GM19025 (cell line): Measurements from ENCODE around the gene MBD3L2B.
A peak's percentile ranks its signal among the peaks of the same experiment; 100 is the strongest.
"Not testable (repeated sequence)": the region's sequence is repeated elsewhere in the genome, so short reads cannot be mapped to it uniquely, and the experiment has no call there.

ENCODE experiments used
- ATAC-seq: cut with Tn5 transposase; IDR thresholded peaks from one replicate; pipeline ENCODE4 v1.9.1; 2021; ENCODE audit warnings: mild to moderate bottlenecking, low read depth, moderate library complexity; ENCODE audit not compliant: unreplicated experiment

The MBD3L2B gene

DNA sequence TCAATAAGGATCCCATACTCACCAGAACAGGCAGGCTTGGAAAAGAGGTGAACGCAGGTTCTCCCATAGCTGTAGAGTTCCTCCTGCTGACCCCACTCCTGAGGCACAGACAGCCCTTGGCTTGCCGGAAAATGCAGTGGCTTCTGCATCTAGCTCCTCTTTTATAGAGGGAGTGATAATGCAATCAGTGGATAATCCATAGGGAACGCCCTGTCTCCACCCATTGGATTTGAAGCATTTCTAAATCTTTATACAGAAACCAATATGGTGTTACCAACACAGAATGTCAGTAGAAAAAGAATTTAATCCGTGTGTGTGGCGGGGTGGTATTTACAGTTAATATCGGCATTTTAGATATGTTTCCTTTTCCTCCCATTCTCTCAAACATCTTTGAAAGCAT lies at the start of gene MBD3L2B:
Gene MBD3L2B, minus strand, starts transcription at position 101 of the 400 bp plus-strand sequence. Its CDS starts 34 bp downstream, at position 67.
- ATAC-seq = not testable (repeated sequence)

DNA sequence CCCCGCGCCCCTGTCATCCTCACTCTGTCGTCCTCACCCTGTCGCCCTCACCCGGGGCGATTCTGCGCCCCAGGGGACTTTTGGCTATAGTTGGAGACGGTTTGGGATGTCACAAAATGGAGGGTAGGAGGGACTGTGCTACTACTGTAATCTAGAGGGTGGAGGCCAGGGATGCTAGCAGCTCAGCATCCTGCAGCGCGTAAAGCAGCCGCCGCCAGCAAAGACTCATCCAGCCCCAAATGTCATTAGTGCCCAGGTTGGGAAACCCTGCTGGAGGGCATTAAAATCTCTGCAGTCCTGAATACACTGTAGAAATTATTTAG lies 48.6 kb upstream of the MBD3L2B start:
- ATAC-seq = no peak

DNA sequence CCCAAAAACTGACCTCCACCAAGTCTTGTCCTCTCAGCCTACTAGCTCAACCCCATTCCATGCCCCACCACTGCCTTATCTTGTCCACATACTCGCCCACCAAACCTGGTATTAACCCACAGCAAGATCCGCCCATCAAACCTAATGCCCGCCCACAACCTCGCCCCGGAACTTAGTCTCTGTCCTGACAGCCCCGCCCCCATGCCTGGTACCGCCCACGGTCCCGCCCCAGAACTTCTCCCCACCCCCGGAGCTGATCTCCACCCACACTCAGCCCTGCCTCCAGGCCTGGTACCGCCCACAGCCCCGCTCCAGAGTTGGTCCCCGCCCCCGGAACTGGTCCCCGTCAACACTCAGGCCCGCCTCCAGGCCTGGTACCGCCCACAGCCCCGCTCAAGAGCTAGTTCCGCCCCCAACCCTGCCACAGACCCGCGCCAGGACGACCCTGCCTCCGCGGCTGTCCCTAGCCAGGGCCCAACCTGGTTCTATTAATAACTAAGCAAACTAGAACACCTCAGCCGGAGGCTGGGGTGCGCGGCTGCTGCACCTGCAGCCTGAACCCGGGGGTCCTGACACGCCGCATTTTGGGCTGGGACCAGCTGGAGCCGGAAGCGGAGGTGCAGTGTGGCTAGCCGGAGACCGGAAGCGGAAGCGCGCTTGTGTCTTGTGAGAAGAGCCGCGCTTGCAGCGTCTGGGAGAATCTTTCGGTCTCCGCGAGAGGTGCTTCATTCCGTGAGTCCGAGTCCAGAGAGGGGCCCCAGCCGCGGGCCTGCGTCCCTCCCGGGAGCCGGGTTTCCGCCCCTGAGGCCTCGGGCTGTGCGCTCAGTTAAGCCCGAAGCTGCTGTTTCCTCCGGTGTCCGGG lies 48.0 kb upstream of the MBD3L2B start, which contains the start of gene ZNF557:
Gene ZNF557, plus strand, starts transcription at position 662 of the 862 bp plus-strand sequence. CDS start 5,372 bp downstream, outside the sequence.
- peak; percentile 93 for ATAC-seq

DNA sequence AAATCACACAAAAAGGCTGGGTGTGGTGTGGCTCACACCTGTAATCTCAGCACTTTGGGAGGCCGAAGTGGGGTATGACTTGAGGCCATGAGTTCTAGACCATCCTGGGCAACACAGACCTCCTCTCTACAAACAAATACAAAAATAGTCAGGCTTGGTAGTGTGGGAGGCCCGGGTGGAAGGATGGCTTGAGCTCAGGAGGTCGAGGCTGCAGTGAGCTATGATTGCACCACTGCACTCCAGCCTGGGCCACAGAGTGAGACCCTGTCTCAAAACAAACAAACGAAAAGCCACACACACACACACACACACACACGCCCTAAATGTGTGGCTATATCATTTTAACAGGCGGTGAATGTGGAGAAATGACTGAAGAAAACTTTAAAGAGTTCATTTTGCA lies 47.4 kb upstream of the MBD3L2B start:
- no peak for ATAC-seq

DNA sequence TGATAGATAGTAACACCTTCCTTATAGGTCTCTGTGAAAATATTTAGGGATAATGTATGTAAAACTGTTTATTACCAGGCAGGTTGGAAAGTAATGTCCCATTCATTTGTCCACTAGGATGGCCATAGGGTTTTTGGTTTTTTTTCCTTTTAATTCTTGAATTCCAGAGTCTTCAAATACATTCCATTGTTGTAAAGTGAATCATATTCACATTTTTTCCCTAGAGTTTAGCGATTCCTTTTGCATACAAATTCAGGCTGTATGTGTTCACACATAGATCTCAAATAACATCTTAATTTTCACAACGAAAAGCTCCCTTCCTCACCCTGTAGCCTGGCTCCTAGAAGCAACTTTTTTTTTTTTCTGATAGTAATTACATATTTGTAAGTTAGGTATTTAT lies 46.5 kb upstream of the MBD3L2B start:
- no peak for ATAC-seq

DNA sequence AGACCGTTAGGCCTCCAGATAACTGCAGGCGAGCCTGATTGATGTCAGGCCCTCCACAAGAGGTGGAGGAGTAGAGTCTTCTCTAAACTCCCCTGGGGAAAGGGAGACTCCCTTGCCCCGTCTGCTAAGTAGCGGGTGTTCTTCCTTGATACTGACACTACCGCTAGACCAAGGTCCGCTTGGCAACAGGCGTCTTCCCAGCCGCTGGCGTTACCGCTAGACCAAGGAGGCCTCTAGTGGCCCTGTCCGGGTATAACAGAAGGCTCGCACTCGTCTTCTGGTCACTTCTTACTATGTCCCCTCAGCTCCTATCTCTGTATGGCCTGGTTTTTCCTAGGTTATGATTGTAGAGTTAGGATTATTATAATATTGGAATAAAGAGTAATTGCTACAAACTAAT lies 45.9 kb upstream of the MBD3L2B start:
- ATAC-seq = not testable (repeated sequence)

DNA sequence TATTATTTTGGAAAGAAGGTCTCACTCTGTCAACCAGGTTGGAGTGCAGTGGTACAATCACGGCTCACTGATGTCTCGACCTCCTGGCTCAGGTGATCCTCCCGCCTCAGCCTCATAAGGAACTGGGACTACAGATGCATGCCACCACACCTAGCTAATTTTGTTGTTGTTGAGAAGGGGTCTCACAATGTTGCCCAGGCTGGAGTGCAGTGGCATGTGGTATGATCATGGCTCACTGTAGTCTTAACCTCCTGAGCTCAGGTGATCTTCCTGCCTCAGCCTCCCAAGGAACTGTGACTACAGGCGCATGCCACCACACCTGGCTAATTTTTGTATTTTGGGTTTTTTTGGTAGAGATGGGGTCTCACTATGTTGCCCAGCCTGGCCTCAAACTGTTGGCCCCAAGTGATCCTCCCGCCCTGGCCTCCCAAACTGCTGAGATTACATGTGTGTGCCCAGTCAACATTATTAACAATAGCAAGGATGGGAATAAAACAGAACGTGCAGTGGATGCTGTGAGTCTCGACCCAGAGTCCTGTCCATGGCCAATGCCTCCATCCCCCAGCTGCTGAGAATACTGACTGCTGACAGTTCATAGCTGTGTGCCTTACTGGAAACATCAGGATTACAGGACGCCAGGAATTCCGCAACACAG lies 42.7 kb upstream of the MBD3L2B start:
- no peak for ATAC-seq

DNA sequence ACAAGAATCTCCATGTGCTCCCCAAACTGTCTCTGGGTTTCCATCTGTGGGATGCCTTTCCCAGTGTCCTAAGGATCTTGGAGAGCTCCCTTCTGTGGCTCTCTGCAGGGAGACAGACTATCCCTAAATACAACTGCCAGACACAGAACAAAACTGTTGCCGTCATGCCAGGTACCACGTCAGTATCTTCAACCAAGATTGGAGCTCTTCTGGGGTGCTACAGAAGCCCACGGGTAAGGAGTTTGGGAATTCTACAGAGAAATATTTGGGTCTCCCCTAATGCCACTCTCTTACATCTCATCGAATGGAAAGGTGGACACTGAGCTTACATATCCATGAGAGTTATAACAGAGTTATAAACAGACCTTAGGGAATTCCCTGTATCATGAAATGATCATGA lies 42.1 kb upstream of the MBD3L2B start:
- ATAC-seq = no peak

DNA sequence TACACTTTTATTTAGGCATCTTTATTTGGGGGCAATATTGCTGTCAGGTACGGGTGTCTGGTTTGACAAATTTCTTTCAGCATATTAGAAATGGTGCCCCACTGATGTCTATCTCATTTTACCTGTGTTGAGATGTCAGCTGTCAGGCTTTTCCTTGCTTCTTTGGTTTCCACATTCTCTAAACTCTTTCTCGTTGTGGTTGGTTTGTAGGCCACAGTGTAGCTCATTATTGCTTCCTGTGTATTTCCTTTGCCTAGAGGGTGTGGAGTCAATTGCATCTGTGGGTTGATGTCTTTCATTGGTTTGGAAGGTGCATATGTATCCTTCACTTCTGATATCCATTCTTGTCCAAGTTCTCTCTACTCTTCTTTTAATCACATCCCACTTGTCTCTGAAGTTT lies 38.7 kb upstream of the MBD3L2B start:
- ATAC-seq = not testable (repeated sequence)

DNA sequence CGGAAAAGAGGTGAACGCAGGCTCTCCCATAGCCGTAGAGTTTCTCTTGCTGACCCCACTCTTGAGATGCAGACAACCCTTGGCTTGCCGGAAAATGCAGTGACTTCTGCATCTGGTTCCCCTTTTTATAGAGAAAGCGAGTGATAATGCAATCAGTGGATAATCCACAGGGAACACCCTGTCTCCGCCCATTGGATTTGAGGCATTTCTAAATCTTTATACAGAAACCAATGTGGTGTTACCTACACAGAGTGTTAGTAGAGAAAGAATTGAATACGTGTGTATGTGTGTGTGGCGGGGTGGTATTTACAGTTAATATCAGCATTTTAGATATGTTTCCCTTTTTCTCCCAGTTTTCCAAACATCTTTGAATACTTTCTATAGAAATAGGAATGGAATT lies 37.3 kb upstream of the MBD3L2B start, which contains the start of gene MBD3L3:
Gene MBD3L3, minus strand, starts transcription at position 101 of the 400 bp plus-strand sequence. Its CDS starts 71 bp downstream, at position 30.
- ATAC-seq = not testable (repeated sequence)

DNA sequence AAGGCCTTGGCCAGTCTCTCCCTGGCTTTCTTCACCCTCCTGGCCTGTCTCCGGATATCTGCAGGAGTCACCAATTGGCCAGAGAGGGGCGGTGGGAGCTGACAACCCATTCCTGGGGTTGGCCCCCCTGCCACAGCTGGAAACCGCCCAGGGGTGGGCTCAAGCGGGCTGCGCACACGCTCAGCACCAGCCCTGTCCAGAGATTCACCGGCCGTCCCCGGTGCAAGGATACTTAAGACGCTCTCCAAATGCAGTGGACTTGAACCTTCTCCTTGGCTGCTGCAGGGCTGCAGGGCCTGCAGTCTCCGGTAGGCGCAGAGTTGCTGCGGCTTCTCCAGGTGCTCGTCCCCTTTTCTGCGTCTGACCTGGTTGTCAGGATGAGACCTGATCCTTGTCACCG lies 35.1 kb upstream of the MBD3L2B start:
- ATAC-seq = not testable (repeated sequence)

DNA sequence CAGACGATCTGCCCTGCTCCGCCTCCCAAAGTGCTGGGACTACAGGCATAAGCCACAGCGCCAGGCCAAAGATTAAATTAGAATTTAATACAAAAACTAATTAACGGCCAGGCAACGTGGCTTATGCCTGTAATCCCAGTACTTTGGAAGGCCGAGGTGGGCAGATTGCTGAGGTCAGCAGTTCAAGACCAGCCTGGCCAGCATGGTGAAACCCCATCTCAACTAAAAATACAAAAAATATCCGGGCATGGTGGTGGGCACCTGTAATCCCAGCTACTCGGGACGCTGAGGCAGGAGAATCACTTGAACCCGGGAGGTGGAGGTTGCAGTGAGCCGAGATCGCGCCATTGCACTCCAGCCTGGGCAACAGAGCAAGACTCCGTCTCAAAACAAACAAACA lies 34.4 kb upstream of the MBD3L2B start:
- not testable (repeated sequence) for ATAC-seq

DNA sequence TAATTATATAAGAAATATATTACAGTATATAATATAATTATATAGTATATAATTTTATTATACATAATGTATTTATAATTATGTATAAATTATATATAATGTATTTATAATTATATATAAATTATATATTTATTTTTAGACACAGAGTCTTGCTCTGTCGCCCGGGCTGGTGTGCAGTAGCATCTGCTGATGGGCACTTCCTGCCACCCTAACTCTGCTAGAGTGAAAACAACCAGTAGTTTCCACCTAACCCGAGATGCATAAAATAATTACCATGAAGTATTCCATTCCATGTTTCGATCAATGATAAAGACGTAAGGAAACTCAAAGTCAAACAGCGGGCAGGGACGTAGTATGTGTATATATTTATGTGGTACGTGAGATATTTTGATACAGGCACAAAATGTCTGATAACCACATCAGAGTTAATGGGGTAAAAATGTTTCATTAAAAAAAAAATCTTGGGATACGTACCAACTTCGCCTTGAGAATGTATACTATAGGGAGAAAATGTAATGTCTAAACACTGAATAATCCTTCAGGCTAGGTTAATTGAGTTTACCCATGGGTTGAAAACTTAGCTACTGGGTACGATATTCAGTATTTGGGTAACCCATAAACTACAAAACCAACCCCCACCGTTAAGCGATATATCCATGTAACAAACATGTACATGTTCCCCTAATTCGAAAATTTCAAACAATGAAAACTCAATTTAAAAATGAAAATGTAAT lies 33.6 kb upstream of the MBD3L2B start:
- ATAC-seq = not testable (repeated sequence)

DNA sequence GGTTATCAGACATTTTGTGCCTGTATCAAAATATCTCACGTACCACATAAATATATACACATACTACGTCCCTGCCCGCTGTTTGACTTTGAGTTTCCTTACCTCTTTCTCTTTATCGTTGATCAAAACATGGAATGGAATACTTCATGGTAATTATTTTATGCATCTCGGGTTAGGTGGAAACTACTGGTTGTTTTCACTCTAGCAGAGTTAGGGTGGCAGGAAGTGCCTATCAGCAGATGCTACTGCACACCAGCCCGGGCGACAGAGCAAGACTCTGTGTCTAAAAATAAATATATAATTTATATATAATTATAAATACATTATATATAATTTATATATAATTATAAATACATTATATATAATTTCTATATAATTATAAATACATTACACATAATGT lies 31.7 kb upstream of the MBD3L2B start:
- not testable (repeated sequence) for ATAC-seq

DNA sequence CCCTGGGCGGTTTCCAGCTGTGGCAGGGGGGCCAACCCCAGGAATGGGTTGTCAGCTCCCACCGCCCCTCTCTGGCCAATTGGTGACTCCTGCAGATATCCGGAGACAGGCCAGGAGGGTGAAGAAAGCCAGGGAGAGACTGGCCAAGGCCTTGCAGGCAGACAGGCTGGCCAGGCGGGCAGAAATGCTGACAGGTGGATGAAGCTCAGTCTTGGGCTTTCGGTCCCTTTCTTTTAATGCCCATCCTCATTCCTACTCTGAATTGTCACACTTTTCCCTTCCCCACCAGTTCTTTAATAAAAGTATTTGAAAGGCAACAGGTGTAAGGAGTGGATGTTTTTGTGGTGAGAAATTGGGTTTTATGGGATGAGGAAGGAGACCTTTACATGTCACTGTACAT lies 30.2 kb upstream of the MBD3L2B start:
- ATAC-seq = not testable (repeated sequence)

DNA sequence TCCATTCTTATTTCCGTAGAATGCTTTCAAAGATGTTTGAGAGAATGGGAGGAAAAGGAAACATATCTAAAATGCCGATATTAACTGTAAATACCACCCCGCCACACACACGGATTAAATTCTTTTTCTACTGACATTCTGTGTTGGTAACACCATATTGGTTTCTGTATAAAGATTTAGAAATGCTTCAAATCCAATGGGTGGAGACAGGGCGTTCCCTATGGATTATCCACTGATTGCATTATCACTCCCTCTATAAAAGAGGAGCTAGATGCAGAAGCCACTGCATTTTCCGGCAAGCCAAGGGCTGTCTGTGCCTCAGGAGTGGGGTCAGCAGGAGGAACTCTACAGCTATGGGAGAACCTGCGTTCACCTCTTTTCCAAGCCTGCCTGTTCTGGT lies 27.8 kb upstream of the MBD3L2B start, which contains the start of gene MBD3L2:
Gene MBD3L2, plus strand, starts transcription at position 301 of the 400 bp plus-strand sequence. Its CDS starts 53 bp downstream, at position 354.
- ATAC-seq = not testable (repeated sequence)

DNA sequence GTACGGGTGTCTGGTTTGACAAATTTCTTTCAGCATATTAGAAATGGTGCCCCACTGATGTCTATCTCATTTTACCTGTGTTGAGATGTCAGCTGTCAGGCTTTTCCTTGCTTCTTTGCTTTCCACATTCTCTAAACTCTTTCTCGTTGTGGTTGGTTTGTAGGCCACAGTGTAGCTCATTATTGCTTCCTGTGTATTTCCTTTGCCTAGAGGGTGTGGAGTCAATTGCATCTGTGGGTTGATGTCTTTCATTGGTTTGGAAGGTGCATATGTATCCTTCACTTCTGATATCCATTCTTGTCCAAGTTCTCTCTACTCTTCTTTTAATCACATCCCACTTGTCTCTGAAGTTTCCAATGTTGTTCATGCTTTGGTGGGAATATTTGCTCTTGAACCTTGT lies 20.3 kb upstream of the MBD3L2B start:
- ATAC-seq = not testable (repeated sequence)

DNA sequence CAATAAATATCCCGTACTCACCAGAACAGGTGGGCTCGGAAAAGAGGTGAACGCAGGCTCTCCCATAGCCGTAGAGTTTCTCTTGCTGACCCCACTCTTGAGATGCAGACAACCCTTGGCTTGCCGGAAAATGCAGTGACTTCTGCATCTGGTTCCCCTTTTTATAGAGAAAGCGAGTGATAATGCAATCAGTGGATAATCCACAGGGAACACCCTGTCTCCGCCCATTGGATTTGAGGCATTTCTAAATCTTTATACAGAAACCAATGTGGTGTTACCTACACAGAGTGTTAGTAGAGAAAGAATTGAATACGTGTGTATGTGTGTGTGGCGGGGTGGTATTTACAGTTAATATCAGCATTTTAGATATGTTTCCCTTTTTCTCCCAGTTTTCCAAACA lies 18.8 kb upstream of the MBD3L2B start, which contains the start of gene MBD3L4:
Gene MBD3L4, minus strand, starts transcription at position 101 of the 400 bp plus-strand sequence. Its CDS starts 35 bp downstream, at position 66.
- not testable (repeated sequence) for ATAC-seq

DNA sequence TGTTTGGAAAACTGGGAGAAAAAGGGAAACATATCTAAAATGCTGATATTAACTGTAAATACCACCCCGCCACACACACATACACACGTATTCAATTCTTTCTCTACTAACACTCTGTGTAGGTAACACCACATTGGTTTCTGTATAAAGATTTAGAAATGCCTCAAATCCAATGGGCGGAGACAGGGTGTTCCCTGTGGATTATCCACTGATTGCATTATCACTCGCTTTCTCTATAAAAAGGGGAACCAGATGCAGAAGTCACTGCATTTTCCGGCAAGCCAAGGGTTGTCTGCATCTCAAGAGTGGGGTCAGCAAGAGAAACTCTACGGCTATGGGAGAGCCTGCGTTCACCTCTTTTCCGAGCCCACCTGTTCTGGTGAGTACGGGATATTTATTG lies 9.0 kb upstream of the MBD3L2B start, which contains the start of gene MBD3L5:
Gene MBD3L5, plus strand, starts transcription at position 301 of the 400 bp plus-strand sequence. Its CDS starts 34 bp downstream, at position 335.
- ATAC-seq = not testable (repeated sequence)

DNA sequence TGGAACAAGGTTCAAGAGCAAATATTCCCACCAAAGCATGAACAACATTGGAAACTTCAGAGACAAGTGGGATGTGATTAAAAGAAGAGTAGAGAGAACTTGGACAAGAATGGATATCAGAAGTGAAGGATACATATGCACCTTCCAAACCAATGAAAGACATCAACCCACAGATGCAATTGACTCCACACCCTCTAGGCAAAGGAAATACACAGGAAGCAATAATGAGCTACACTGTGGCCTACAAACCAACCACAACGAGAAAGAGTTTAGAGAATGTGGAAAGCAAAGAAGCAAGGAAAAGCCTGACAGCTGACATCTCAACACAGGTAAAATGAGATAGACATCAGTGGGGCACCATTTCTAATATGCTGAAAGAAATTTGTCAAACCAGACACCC lies 7.6 kb upstream of the MBD3L2B start:
- ATAC-seq = not testable (repeated sequence)
